ENCODE results near the gene TMEM209.
"Not testable (repeated sequence)": the region's sequence is repeated elsewhere in the genome, so short reads cannot be mapped to it uniquely, and the experiment has no call there.

The TMEM209 gene

GRCh38 chr7:130205084-130205947, at the start of gene TMEM209:
TMEM209 (minus strand) TSS chr7:130205406; CDS start chr7:130205375, 31 bp downstream.
- peak; percentile 86 for FAIRE-seq

- FAIRE-seq: no peak
These were observed 49.3 kb upstream of the TMEM209 start for GRCh38 chr7:130254555-130254954.

DNA sequence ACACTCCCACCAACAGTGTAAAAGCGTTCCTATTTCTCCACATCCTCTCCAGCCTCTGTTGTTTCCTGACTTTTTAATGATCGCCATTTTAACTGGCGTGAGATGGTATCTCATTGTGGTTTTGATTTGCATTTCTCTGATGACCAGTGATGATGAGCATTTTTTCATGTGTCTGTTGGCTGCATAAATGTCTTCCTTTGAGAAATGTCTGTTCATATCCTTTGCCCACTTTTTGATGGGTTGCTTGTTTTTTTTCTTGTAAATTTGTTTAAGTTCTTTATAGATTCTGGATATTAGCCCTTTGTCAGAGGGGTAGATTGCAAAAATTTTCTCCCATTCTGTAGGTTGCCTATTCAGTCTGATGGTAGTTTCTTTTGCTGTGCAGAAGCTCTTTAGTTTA, 44.4 kb upstream of the TMEM209 start:
- not testable (repeated sequence) for FAIRE-seq

DNA sequence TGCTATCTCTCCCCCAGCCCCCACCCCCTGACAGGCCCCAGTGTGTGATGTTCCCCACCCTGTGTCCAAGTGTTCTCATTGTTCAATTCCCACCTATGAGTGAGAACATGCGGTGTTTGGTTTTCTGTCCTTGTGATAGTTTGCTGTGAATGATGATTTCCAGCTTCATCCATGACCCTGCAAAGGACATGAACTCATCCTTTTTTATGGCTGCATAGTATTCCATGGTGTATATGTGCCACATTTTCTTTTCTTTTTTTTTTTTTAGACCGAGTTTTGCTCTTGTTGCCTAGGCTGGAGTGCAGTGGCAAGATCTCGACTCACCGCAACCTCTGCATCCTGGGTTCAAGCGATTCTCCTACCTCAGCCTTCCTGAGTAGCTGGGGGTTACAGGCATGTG, 43.6 kb upstream of the TMEM209 start:
- FAIRE-seq: not testable (repeated sequence)

DNA sequence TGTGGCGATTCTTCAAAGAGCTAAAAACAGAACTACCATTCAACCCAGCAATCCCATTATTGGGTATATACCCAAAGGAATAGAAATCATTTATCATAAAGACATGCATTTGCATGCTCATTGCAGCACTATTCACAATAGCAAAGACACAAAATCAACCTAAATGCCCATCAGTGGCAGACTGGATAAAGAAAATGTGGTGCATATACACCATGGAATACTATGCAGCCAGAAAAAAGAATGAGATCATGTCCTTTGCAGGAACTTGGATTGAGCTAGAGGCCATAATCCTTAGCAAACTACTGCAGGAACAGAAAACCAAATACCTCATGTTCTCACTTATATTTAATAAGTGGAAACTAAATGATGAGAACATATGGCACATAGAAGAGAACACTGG, 41.3 kb upstream of the TMEM209 start:
- FAIRE-seq: not testable (repeated sequence)

DNA sequence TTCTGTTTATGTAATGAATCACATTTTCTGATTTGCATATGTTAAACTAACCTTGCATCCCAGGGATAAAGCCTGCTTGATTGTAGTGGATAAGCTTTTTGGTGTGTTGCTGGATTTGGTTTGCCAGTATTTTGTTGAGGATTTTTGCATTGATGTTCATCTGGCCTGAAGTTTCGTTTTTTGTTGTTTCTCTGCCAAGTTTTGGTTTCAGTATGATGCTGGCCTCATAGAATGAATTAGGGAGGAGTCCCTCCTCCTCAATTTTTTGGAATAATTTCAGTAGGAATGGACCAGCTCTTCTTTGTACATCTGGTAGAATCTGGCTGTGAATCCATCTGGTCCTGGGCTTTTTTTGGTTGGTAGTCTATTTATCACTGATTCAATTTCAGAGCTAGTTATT, 38.3 kb upstream of the TMEM209 start:
- peak; percentile 99 for FAIRE-seq

DNA sequence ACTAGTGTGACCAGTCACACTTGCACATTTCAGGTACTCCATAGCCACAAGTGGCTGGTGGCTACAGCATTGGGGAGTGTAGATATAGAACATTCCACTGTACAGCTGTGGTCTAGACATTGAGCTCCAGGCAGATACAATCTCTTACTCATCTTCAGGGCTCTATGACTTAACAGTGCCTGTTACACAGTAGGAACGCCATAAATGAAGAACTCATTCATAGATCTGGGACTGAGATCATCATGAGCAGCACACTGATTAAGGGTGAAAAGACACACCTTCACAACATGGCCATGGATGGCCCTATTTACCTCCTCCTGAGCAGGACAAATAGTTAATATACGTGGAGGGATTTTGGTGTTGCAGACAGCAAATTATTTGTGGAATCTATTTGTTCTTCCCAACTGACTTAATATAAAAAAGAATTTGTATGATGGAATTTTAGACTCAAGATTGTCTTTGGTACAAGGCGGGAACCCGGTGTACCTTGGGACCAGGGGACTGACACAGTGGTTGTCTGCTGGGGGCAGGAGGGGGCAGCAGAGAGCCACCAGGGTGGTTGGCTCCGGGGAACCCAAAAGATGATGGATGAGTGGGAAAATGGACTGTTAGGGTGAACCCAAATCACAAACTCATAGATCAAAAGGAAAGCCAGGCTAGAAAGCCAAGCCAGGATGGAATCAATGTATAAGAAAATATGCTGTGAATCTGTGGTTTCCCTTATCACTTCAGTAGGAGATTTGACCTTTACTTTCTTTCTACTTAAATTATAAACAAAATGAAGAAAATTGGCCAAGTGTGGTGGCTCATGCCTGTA, 37.2 kb upstream of the TMEM209 start:
- FAIRE-seq: no peak

DNA sequence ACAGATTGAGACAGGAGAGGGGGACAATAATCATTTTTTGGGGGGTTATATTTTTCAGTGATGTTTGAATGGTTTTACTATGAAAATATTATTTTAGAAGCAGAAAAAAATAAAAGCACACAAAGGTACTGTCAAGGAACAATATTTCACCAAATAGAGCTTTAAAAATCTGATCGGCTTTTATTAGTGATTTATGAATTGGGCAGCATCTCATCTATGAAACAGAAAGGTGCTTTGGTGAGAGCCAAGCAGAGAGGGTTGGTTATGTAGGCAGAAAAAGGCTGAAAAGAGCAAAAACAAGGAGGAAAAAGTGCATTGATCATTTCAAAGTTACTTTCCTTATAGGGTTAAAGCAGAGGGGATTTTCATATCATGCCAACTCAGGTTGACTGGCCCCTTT, 35.0 kb upstream of the TMEM209 start:
- FAIRE-seq: no peak

- not testable (repeated sequence) for FAIRE-seq
These were observed 31.2 kb upstream of the TMEM209 start for GRCh38 chr7:130236361-130236760.

DNA sequence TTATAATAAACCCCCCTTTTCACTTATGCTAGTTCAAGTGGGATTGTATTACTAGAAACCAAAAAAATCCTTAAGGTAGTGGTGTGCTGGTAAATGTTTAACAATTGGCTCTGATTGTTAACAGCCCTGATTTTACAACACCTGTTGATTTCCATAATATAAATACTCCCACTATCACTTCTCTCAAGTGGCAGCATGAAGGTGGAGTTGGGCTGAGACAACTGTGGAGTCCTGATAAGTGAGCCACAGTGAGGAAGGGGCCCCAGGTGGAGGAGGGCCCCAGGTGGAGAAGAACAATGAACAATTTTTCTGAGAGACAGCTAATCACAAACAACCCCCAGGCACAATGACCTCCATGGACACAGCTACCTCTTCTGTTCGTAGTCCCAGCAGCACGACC, 28.9 kb upstream of the TMEM209 start:
- no peak for FAIRE-seq

- no peak for FAIRE-seq
These were observed 27.0 kb upstream of the TMEM209 start for GRCh38 chr7:130232209-130232608.

- FAIRE-seq: no peak
These were observed 26.6 kb upstream of the TMEM209 start for GRCh38 chr7:130231792-130232191.

DNA sequence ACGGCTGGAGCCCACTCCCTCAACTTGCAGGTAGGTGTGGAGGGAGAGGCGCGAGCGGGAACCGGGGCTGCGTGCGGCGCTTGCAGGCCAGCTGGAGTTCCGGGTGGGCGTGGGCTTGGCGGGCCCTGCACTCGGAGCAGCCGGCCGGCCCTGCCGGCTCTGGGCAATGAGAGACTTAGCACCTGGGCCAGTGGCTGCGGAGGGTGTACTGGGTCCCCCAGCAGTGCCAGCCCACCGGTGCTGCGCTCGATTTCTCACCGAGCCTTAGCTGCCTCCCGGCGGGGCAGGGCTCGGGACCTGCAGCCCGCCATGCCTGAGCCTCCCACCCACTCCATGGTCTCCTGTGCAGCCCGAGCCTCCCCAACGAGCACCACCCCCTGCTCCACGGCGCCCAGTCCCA, 24.8 kb upstream of the TMEM209 start:
- FAIRE-seq: not testable (repeated sequence)

GRCh38 chr7:130228840-130229502, 23.8 kb upstream of the TMEM209 start:
- no peak for FAIRE-seq

DNA sequence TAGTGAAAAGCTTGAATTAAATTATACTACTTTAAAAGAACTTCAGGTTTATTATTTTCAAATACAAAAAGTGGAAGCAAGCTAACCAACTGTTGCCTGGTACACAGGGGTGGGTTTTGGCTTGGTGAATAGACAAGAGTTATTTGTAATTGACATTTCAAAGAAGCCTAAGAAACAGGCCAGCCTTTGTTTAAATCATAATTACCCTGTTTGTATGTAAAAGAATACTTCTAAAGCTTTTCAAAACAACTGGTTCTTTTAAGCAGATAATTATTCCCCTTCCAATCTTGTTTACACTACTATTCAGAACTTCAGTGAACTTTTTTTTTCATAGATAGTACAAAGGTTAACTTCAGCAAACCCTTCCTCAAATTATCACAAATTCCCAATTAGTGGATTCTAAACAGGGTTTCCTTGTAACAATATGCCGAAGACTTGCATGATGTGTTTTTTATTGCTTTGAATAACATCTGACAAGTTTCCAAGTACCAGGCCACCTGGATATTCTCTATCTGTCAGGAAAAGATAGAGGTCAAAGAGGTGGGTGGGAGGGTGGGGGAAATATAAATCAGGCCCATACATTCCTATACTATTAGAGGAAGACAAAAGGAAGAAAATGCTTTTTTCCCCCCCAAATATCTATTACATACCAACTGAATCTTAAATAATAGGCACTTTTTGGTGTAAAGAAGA, 22.8 kb upstream of the TMEM209 start:
- peak; percentile 8 for FAIRE-seq

DNA sequence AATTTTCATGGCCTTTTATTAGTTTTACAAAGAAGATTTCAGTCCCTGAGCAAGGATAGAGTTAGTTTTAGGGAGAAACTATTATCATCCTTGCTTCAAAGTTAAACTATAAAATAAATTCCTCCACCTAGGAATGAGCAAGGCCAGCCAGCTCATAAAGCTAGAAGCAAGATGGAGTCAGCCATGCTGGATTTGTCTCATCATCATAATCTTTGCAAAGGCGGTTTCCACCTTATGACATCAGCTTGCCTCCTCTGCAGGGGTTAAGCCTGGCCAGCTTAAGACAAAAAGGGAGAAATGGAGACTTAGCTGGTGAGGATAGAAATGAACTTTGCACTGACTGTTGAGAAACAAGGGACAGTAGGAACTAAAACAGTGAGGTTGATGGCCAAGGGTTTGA, 21.1 kb upstream of the TMEM209 start:
- FAIRE-seq: no peak

DNA sequence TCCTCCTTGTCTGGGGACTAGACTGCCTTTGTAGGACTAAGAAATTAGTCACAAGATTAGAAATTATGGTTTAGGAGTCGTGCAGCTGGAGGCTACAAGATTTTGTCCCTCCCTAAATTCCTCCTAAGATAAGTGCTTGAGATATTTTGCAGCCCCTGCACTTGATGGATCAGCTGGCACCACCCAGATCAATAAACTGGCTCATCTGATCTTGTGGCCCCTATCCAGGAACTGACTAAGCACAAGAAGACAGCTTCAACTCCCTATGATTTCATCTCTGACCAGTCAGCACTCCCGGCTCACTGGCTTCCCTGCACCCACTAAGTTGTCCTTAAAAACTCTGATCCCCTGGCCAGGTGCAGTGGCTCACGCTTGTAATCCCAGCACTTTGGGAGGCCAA, 19.7 kb upstream of the TMEM209 start:
- not testable (repeated sequence) for FAIRE-seq

GRCh38 chr7:130224210-130224609, 19.0 kb upstream of the TMEM209 start:
- FAIRE-seq: no peak

GRCh38 chr7:130223646-130224045, 18.4 kb upstream of the TMEM209 start:
- FAIRE-seq: no peak

DNA sequence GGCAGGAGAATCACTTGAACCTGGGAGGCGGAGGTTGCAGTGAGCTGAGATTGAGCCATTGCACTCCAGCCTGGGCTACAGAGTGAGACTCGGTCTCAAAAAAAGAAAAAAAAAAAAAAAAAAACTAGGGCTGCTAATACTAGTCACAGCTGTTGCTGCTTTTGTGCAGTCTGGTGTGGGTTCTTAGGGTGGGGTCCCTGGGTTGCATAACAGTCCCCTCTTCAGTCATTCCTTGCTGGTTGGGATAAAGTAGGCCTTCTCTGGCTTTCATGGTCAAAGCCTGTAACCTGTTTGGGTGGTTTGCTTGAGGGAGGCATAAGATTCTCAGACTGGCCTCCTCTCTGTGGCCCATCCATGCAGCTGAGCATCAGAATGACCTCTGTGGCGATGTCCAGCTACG, 16.5 kb upstream of the TMEM209 start:
- FAIRE-seq: no peak

GRCh38 chr7:130219871-130220270, 14.7 kb upstream of the TMEM209 start:
- FAIRE-seq: no peak

DNA sequence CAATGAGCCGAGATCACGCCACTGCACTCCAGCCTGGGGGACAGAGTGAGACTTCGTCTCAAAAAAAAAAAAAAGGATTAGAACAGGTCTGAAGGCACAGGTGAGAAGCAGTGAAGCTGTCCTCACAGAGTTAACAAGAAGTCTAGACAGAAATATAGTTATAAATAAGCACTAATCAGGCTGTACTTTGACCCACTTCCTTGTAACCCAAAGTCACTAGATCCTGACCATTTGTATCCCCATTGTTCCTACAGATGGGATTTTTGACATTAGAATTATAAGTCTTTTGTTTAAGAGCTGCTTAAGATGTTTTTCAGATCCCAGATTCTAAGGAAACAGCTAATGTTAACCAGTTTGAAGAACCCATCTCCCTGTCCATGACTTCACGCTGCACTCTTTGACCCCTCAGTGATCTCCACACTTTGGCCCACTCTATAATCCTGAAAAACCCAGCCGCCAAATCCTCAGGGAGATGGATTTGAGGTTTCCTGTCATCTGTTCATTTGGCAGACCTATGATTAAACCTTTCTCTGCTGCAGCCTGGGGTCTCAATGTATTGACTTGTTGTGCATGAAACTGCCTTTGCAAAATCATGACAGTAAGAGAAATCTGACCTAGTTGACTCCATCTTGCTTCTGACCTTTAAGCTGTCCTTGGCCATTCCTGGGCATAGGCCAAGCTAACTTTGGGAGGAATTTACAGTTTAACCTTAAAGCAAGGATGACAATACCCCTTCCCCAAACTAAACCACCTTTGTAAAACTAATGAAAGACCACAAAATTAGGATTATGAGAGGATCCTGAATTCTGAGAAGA, 13.8 kb upstream of the TMEM209 start:
- FAIRE-seq: no peak
